Ascending aorta (tissue), 2 donors: ENCODE results near the gene MAPK8IP3. TPM values are rescaled to one million over a fixed set of nuclear protein-coding genes. Genes with fewer than 3 reads are reported as not detected.
A peak's percentile ranks its signal among the peaks of the same experiment; 100 is the strongest.

Experiments
- DNase-seq, 2 donors: peaks; one replicate each; pipeline ENCODE4 v3.0.0-alpha.2; 2019; ENCODE audit warnings: low spot score in 2 of 2
- H3K27ac ChIP-seq, 2 donors: fragments of 200-600 bp; sonication (generic); one replicate each; pipeline ENCODE4 v1.5.1; 2016 to 2017; ENCODE audit warnings: mild to moderate bottlenecking in 1 of 2
- H3K27me3 ChIP-seq: fragments of 200-600 bp; sonication (generic); one replicate; pipeline ENCODE4 v1.5.1; 2017
- H3K36me3 ChIP-seq, 2 donors: fragments of 200-600 bp; sonication (generic); one replicate each; pipeline ENCODE4 v1.5.1; 2016
- H3K4me1 ChIP-seq, 2 donors: fragments of 200-600 bp; sonication (generic); one replicate each; pipeline ENCODE4 v1.5.1; 2016 to 2017; ENCODE audit warnings: mild to moderate bottlenecking in 1 of 2
- H3K4me3 ChIP-seq, 2 donors: fragments of 200-600 bp; sonication (generic); one replicate each; pipeline ENCODE4 v1.5.1; 2016 to 2017; ENCODE audit warnings: mild to moderate bottlenecking in 1 of 2
- H3K9me3 ChIP-seq, 2 donors: fragments of 200-600 bp; sonication (generic); one replicate each; pipeline ENCODE4 v1.5.1; 2016
- intact Hi-C: fragments of 100-400 bp; cut with DNase I; formaldehyde crosslinking; loops from one replicate; pipeline ENCODE4 v1.15.1; 2023
- total RNA-seq: library from RNA; depleted of rRNA; stranded (reverse); fragments of >200 nt; gene quantifications from one replicate; pipeline ENCODE4 v1.1.0, GENCODE V29; 2016
- TF ChIP-seq, protein P1 (sequence below), 3 experiments: fragments of 200-600 bp in 2 of 3; fragments of 450-650 bp in 1 of 3; sonication (generic) in 2 of 3; IDR thresholded peaks; one replicate each; pipeline ENCODE4 v1.5.1; 2016 to 2019; ENCODE audit warnings: antibody characterized with exemption in 3 of 3, mild to moderate bottlenecking in 1 of 3, moderate library complexity in 1 of 3

Gene MAPK8IP3
- total RNA-seq, 1 donor from 2014 or later = 57.4 TPM

DNA sequence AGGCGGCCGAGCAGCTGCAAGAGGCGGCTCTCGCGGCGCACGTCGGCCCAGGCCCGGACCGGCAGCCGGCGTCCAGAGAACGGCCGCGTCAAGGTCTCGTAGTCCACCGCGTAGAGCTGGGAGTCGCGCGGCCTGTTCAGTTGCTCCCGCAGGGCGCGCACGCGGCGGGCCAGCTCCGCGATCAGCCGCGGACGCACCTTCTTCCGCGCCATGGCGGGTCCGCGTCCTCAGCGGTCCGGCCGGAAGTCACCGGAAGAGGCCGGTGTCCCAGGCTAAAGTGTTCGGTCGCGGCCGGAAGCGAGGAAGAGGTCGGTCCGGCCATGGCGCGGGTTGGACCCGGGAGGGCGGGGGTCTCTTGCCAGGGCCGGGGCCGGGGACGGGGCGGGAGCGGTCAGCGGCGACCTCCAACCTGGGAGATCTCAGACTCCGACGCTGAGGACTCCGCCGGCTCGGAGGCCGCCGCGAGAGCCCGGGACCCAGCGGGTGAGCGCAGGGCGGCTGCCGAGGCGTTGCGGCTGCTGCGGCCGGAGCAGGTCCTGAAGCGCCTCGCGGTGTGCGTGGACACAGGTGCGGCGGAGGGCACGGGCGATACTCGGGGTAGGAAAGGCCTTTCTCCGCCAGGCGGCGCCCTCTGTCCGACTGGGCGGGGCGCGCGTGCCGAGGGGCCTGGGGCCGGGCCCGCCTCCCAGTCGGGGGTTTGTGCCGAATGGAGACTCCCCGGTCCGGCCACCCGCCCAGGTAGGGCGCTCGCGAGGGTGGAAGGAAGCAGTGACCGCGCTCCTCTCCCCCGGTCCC, 67.1 kb downstream of the MAPK8IP3 start, which contains the start of gene MRPS34:
Gene MRPS34, minus strand, starts transcription at position 227 of the 795 bp plus-strand sequence. Its CDS starts 15 bp downstream, at position 212.
- intact Hi-C loops = loop anchor here (1.0 to 5.0 kb wide), 3 partner anchors 9 to 96 kb away; partner anchors contain the start of genes FAHD1, HAGH, JPT2 and NUBP2
- Histone ChIP-seq H3K4me3 (peak within 1 kb of the TSS; percentile 98 to 99), H3K27me3 (no peaks in the 10 kb centered on the region), H3K36me3 (peaks cover 26 to 44% of the 10 kb centered on the region in 2 donors), H3K27ac (peak within 1 kb of the TSS; percentile 95), H3K9me3 (no peaks in the 10 kb centered on the region), H3K4me1 (peaks cover 19 to 28% of the 10 kb centered on the region in 2 donors)
- TF ChIP-seq, protein P1, sequence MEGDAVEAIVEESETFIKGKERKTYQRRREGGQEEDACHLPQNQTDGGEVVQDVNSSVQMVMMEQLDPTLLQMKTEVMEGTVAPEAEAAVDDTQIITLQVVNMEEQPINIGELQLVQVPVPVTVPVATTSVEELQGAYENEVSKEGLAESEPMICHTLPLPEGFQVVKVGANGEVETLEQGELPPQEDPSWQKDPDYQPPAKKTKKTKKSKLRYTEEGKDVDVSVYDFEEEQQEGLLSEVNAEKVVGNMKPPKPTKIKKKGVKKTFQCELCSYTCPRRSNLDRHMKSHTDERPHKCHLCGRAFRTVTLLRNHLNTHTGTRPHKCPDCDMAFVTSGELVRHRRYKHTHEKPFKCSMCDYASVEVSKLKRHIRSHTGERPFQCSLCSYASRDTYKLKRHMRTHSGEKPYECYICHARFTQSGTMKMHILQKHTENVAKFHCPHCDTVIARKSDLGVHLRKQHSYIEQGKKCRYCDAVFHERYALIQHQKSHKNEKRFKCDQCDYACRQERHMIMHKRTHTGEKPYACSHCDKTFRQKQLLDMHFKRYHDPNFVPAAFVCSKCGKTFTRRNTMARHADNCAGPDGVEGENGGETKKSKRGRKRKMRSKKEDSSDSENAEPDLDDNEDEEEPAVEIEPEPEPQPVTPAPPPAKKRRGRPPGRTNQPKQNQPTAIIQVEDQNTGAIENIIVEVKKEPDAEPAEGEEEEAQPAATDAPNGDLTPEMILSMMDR (IDR thresholded peaks at IDR 0.05) = peak; percentile 68 to 82 (median 75)
- DNase-seq = peak in 1 of 2 donors; percentile 88

DNA sequence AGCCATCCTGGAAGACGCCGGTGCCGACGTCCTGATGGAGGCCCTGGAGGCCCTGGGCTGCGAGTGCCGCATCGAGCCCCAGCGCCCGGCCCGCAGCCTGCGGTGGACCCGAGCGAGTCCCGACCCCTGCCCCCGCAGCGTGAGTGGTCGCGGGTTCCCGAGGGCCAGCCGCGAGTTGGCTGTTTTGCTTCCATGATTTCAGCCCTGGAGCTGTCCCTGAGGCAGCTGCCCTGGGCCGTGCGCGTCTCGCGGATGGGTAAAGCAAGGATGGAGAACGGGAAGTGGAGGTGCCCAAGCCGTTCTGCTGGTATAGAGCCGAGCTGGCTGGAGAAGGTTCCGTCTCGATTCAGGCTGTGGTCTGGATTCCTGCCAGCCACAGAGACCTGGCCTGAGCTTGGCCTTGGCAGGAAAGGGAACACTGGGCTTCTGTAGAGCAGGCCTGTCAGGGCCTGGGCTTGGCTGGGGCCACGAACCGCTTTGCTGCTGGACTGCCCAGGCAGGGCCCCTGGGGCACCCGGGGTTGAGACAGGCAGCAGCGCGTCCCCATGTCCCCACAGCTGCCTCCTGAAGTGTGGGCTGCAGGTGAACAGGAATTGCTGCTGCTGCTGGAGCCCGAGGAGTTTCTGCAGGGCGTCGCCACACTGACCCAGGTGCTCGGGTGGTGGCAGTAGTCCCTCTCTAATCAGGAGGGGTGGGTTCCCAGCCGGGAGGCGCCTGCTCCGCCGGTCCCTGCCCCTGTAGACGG, 67.9 kb downstream of the MAPK8IP3 start:
- H3K27me3 ChIP-seq = no peaks in the 10 kb centered on the region
- no peaks in the 10 kb centered on the region for H3K9me3 ChIP-seq
- H3K27ac ChIP-seq = peak overlapping the region; percentile 95
- TF ChIP-seq, protein P1 (IDR thresholded peaks at IDR 0.05) = no peak
- intact Hi-C loops = loop anchor here (1.0 to 5.0 kb wide), 3 partner anchors 8 to 97 kb away; partner anchors contain the start of genes FAHD1, HAGH, JPT2 and NUBP2
- H3K4me3 ChIP-seq = peak overlapping the region; percentile 98 to 99
- no peak for DNase-seq
- H3K4me1 ChIP-seq = peaks cover 19 to 28% of the 10 kb centered on the region in 2 donors
- peaks cover 30 to 43% of the 10 kb centered on the region in 2 donors for H3K36me3 ChIP-seq

DNA sequence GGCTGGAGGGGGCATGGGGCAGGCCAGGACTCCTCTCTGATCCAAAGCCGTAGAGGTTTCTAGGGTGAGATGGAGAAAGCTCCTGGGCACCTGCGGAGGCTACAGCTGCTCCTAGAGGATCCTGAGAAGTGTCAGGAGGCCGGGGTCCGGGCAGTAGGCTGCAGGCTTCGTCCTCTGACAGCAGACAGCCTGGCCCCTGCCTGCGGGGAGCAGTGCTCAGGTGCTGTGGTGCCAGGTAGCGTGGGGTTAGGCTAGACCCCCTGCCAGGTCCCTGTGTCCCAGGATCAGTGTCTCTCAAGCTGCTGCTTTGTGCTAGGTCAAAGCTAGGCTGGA, 68.4 kb downstream of the MAPK8IP3 start:
- no peaks in the 10 kb centered on the region for H3K9me3 ChIP-seq
- H3K4me3 ChIP-seq = peak overlapping the region; percentile 98 to 99
- TF ChIP-seq, protein P1 (IDR thresholded peaks at IDR 0.05) = no peak
- DNase-seq = no peak
- peaks cover 33 to 42% of the 10 kb centered on the region in 2 donors for H3K36me3 ChIP-seq
- H3K27ac ChIP-seq = peak overlapping the region; percentile 95
- no peaks in the 10 kb centered on the region for H3K27me3 ChIP-seq
- H3K4me1 ChIP-seq = peaks cover 19 to 28% of the 10 kb centered on the region in 2 donors
- intact Hi-C loops = loop anchor here (5.0 kb wide), 1 partner anchor 97 kb away; the partner anchor contains the start of gene JPT2

DNA sequence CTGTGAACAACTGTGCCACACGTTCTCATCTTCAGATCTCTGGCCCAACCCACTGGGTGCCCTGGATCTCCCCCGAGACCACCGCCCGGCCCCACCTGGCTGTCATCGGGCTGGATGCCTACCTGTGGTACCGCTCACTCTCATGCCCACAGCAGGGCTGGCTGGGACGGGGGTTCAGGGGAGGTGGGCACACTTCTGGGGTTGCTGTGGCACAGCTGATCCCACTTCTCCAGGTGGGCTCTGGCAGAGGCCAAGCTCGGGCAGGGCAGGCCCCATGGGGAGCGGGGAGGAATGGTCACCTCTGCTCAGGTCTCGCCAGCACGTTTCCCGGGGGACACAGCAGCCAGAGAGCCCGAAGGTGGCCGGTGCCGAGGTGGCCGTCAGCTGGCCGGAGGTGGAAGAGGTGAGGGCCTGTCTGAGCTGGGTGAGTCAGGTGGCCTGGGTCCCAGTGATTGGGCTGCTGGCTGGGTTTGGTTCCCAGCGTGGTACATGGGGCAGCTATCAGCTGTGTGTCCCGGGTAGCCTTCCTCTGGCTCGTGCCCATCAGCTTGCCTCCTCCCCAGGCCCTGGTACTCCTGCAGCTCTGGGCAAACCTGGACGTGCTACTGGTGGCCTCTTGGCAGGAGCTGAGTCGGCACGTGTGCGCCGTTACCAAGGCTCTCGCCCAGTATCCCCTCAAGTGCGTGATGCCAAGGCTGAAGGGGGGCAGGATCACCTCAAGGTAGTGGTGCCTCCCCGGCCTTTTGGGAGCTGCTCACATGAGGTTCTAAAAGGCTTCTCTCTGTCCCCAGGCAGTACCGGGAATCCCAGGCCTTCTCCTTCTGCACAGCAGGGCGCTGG, 69.2 kb downstream of the MAPK8IP3 start:
- H3K9me3 ChIP-seq = no peaks in the 10 kb centered on the region
- no peaks in the 10 kb centered on the region for H3K27me3 ChIP-seq
- DNase-seq = no peak
- peaks cover 41 to 51% of the 10 kb centered on the region in 2 donors for H3K36me3 ChIP-seq
- no peak overlapping the region for H3K27ac ChIP-seq
- intact Hi-C loops = no loop called here
- H3K4me3 ChIP-seq = no peak overlapping the region
- TF ChIP-seq, protein P1 (IDR thresholded peaks at IDR 0.05) = no peak
- H3K4me1 ChIP-seq = peaks cover 19 to 25% of the 10 kb centered on the region in 2 donors
